ELR (cell line): Measurements from ENCODE around the gene RTEL1.
"Not testable (repeated sequence)": the region's sequence is repeated elsewhere in the genome, so short reads cannot be mapped to it uniquely, and the experiment has no call there.

Experiments
- DNase-seq: peaks from one replicate; pipeline ENCODE4 v3.0.0-alpha.2; 2015; ENCODE audit warnings: low read depth

The RTEL1 gene

DNA sequence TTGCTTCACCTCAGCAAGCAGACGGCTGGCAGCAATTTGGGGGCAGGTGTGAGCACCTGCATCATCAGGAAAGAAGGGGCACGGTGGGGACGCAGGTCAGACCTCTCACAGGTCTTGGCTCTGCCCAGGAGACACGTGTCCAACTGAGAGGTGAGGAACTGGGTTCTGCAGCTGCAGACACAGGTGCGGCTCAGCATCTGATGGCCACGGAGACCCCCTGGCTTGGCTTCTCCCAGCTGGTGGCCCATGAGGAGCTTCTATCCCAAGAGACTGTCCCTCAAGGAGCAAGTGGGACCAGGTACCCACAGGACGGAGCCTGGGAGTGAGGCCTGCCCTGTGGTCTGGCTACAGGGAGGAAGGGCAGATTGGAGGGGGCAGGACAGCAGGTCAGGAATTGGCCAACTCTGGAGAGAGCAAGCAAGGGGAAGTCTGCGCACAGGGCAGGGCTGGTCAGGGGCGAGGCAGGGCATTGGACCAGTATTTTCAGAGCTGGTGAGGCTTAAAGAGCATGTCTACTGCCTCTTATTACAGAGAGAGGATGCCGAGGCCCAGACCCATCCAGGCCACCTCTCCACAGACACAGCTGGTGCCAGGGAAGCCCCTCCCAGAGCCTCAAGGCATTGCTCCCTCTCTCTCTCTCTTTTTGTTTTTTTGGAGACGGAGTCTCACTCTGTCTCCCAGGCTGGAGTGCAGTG, 9.1 kb upstream of the RTEL1 start:
- no peak for DNase-seq

DNA sequence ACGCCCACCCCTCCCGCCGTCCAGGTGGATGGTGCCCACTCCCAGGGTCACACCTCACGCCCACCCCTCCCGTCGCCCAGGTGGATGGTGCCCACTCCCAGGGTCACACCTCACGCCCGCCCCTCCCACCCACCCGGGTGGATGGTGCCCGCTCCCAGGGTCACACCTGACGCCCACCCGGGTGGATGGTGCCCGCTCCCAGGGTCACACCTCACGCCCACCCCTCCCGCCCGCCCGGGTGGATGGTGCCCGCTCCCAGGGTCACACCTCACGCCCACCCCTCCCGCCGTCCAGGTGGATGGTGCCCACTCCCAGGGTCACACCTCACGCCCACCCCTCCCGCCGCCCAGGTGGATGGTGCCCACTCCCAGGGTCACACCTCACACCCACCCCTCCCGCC, 7.6 kb upstream of the RTEL1 start:
- not testable (repeated sequence) for DNase-seq

DNA sequence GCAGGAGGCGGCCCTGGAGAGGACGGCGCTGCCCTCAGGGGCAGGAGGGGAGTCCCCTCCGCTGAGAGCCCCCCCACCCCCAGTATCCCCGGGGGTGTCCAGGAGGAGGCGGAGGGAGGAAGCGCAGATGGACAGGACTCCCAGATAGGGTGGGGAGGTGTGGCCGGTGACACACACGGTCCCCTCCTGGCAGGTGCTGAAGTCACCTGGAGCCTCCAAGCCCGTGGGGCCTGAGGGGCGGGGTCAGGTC, 6.2 kb upstream of the RTEL1 start:
- DNase-seq: no peak

DNA sequence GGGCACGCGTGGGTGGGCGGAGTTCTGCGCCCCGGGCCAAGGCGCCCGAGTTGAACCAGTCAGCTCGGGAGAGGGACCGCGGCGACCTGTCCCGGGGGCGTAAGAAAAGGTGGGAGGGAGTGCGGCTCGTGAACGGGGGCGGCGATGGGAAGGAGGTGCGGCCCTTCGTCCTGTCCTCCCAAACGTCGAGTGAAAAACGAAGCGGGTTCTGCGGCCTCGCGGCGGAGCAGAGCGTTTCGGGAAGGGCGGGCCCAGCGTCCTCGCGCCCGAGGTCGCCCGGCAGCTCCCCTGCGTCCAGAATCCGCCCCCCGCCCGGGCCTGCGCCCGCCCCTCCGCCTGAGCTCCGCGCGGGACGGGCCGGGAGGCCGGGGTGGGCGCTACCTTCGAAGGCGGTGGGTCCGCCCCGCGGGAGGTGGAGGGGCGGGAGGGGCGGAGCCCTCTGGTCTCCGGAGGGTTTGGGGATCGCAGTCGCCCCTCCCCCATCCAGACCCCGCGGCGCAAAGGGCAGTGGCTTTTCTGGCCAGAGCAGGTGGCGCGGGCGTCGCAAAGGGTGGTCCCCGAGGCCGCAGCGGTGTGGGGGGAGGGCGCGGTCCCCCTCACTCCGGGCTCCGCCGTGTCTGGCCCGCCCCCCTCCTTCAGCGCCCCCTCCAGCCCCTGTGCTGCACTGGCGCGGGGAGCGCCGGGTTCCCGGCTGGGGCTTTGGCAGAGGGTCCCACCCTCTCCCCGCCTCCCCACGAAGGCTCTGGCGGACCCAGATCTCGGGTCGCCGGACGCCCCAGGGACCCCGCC, 5.7 kb upstream of the RTEL1 start:
- DNase-seq: peak; percentile 54

DNA sequence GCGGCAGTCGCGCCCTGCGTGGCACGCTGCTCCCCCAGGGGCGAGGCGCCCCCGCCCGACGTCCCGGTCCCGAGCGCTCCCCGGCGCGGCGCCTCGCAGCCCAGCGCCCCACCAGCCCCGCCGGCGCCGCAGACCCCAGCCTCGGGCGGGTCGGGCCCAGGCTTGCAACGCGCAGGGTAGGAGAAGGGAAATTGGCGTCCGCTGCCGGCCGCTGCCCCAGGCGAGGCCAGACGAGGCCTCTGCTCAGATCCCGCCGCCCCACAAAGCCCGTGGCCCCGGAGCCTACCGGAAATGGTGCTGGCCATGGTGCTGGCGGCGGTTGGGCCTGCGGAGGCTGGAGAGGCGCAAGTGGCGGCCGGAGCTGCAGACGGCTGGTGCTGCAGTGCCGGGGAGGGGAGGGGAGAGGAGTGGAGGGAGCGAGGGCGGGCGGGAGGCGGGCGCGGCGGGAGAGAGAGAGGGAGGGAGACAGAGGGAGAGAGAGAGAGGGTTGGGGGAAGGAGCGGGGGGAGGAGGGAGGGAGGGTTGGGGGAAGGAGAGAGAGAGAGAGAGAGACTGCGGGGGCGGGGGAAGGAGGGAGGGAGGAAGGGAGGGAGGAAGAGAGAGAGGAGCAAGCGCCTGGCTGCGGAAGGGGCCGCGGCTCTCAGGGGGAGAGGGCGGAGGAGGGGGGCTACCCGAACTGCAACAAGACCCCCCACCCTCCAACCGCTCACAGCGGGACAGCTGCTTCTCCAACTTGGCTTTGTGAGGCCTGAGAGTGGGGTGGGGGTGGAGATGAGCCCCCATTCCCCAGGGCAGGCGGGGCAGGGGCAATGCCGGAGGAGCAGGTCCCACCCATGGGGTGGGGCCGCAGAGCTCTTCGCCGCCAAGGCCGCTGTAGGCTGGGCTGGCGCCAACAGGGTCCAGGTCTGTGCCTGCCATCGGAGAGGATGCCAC, 4.8 kb upstream of the RTEL1 start, which contains the start of gene STMN3:
TSS of gene STMN3 (minus strand) at position 384 of the 933 bp plus-strand sequence. CDS start at position 305, 79 bp downstream.
- DNase-seq: peak; percentile 91

DNA sequence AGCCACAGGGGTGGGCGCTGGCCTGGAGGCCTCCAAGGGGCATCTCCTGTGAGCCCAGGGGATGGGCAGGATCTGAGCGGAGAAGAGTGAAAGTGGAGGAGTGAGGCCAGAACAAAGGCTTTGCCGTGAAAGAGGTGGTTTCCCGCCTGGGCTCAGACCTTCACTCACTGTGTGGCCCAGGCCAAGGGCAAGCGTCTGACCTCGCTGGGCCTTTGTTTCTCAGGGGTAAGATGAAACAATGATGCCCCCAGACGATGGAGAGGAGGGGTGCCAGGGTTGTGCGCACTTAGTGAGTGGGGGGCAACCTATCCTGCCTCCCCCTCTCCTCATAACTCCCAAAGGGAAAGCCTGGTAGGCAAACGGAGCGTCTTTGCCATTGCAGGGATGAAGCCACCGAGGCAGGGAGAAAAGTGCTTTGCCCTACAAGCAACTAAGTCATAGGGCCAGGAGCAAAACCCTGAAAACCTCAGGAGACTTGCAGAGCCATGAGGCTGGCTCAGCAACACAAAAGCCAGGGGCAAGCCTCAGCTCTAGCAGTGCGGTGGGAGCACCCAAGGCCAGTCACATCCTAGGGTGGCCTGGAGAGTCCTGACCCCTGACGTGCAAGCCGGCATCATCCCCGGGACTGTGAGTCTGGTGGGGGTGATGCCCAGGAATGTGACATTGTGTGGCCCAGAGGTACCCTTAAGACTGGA, 4.0 kb upstream of the RTEL1 start:
- DNase-seq: no peak

DNA sequence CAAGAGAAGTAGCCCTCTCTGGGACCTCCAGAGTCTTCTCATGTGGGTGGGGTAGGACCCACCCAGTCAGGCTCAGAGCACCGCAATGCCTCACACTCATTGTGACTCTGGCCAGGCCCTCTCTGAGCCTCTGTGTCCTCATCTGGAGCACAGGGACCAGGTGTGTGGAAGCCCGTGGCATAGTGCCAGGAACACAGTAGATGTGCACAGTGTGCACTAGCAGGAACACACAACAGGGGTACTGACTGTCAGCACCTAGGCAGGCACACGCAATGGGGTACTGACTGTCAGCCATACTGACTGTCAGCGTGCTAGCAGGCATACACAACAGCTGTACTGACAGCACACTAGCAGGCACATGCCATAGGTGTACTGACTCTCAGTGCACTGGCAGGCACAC, 2.9 kb upstream of the RTEL1 start:
- DNase-seq: no peak

DNA sequence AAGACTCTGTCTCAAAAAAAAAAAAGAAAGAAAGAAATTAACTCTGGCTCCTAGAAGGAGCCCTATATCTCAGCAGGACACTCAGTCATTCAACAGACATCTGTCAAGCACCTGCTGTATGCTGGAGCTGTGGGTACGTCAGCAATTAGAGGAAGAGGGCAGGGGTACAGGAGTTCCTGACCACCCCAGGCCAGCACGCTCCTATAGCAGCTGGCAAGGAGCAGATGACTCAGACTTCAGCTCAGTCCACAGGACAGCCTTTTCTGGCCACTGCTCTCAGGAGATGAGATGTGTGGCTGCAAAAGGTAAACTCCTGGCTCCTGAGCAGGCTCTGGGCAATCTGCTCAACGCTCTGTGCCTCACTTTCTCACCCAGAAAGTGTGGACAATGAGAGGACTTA, 1.7 kb upstream of the RTEL1 start:
- DNase-seq: peak; percentile 42

DNA sequence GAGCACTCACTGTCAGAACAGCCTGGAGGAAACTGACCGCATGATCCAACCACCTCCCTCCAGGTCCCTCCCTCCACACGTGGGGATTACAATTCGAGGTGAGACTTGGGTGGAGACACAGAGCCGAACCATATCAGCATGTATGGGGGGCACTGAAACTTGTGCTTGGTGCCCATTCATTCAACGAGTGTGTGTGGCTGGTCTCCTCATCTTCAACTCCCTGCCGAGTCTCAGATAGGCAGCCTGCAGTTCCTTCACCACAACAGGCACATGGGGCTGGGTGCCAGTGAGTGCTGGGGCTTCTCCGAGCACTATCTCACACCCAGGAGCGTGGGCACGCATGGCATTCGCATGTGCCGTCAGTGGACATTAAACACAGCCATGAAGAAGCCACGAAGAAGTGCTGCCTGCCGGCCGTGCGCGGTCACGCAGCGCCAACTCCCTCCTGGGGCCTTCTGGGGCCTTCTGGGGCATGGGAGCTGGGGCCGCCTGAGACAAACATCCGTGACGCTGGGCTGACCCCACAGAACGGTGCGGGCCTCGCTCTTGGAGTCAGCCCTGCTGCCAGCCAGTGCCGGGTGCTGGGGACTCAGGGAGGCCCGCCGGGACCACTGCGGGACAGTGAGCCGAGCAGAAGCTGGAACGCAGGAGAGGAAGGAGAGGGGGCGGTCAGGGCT, 714 bp upstream of the RTEL1 start:
- no peak for DNase-seq

DNA sequence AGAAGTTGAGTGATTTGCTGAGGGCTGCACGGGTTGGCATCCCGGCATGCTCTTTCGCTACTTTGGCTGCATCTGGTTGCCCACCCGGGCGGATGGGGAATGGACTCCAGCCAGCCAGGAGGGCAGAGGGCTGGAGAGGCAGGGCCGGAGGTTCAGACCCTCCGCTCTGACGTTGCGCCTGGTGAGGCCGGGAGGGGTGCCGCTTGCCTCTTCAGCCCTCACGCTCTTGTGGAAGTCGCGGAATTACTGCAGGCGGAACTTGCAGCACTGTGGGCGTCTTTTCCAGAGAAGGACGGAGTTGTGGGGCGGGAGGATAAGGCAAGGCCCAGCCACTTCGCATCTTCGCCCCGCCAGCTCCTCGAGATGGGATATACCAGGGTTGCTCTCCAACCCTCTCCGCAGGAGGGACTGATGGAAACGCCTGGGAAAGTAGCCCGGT, 656 bp downstream of the RTEL1 start:
- peak; percentile 56 for DNase-seq

DNA sequence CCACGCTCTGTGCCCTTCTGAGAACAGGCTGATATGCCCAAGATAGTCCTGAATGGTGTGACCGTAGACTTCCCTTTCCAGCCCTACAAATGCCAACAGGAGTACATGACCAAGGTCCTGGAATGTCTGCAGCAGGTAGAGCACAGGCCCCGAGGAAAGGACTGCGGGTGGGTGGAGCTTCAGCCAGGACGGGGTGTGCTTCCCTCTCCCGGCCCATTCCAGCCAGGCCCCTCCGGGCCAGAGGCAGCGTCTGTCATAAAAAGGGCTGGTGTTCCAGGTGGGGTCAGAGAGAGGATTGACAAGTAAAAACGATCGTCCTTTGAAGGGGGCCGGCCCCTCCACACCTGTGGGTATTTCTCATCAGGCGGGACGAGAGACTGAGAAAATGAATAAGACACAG, 1.3 kb downstream of the RTEL1 start:
- no peak for DNase-seq

DNA sequence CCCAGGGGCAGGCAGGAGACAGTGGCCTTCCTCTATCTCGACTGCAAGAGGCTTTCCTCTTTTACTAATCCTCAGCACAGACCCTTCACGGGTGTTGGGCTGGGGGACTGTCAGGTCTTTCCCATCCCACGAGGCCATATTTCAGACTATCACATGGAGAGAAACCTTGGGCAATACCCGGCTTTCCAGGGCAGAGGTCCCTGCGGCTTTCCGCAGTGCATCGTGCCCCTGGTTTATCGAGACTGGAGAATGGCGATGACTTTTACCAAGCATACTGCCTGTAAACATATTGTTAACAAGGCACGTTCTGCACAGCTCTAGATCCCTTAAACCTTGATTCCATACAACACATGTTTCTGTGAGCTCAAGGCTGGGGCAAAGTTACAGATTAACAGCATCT, 2.1 kb downstream of the RTEL1 start:
- not testable (repeated sequence) for DNase-seq

DNA sequence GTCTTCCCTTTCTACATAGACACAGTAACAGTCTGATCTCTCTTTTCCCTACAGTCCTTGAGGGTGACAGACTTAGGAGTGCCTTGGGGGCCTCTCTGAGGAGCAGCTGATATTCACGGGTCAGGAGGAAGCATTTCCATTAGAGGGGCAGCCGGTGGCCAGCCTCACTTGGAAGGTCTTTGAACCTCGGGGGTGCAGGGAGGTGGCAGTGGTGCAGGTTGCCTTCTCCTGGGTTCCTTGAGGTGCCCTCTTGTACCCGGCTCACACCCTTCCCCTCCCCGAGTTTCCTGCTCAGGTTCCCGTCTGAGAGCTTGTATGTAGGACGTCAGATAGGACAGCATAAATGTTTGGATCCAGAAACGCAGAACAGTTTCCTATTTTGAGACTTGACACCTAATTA, 2.5 kb downstream of the RTEL1 start:
- DNase-seq: no peak

DNA sequence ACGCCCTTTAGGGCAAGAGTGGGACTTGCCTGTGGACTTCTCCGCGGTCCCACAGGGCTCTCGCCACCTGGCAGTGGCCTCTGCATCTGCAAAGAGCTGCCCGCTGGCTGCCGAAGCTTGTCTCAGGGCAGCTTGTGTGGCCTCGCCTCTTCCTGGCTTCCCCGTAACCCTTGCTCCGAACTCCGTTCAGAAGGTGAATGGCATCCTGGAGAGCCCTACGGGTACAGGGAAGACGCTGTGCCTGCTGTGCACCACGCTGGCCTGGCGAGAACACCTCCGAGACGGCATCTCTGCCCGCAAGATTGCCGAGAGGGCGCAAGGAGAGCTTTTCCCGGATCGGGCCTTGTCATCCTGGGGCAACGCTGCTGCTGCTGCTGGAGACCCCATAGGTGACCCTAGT, 3.0 kb downstream of the RTEL1 start:
- DNase-seq: no peak

DNA sequence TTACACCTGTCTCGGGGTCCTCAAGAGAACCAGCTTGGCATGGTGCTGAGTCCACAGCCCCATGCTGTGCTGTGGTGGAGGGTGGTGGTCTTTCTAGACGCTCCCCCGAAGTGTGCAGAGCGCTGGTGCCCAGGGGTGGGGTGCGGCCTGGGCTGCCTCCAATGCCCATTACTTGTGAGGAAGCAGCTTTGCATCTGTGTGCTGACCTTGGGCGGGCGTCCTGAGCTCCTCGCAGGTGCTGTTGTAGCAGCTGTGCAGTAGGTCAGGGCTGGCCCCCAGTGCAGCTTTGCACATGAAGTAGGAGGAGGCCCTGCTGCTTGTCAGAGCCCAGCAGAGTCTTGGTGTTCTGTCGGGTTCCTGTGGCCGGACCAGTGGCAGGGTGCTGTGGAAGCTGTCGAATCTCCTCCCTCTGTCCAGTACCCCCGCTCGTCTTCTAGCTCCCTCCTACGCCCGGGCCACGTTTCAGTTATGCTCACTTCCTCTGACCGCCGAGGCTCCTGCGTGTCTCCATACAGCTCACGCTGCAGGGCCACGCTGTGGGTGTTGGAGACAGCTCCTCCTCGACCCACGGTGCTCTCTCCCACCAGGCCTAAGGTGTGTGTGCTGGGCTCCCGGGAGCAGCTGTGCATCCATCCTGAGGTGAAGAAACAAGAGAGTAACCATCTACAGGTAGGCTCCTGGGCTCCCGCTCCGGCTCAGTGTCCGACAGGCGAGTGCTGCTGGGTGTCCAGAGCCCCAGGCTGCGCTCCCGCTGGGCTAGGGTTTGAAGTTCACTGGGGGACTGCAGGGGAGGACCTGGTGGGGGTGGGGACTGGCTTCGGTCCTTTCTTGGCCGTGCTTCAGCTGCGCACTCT, 4.1 kb downstream of the RTEL1 start:
- no peak for DNase-seq

DNA sequence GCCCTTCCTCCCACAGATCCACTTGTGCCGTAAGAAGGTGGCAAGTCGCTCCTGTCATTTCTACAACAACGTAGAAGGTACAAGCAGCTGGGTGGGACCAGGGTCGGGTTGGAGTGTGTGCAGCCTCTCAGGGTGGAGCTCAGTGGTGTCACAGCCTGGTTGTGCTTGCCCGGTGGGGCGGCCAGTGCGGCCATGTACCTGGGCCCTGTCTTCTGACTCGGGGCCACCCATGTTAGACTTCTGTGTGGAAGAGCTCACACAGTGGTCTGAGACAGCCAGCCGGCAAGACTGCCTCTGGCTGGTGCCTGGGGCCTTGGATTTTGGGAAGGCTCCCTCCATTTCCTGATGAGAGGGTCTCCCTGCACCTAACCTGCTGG, 4.7 kb downstream of the RTEL1 start:
- no peak for DNase-seq

DNA sequence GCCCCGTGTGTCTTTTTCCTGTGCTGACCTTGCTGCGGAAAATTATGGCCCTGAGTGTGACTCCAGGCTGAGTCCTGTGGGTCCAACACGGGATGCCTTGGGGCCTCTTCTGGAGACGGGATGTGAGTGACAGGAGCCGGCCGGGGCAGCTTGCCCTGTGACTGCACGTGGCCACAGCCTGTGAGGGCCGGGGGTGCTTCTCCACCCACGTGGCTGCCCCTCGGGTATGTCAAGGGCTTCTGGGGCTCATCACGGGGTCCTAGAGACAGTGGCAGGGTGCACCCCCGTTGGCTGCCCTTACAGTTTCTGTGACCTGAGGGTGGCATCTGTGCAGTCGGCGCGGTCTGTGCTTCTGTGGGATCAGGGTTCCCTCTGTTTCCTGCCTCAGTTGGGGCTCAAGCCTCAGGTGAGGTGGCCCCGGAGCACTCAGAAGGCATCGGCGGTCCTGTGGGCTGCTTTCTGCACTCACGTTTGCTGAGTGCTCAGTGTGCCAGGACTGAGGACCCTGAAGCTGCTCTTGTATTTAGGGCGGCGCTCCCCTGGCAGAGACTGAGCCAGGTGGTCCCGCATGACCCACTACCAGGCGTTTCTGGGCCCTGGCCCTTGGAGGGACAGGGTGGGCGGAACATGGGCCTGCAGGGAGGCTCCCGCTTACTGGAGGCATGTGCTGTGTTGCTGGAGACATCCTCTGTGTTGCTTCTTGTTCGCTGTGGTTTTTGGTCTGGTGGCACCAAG, 5.4 kb downstream of the RTEL1 start:
- no peak for DNase-seq

DNA sequence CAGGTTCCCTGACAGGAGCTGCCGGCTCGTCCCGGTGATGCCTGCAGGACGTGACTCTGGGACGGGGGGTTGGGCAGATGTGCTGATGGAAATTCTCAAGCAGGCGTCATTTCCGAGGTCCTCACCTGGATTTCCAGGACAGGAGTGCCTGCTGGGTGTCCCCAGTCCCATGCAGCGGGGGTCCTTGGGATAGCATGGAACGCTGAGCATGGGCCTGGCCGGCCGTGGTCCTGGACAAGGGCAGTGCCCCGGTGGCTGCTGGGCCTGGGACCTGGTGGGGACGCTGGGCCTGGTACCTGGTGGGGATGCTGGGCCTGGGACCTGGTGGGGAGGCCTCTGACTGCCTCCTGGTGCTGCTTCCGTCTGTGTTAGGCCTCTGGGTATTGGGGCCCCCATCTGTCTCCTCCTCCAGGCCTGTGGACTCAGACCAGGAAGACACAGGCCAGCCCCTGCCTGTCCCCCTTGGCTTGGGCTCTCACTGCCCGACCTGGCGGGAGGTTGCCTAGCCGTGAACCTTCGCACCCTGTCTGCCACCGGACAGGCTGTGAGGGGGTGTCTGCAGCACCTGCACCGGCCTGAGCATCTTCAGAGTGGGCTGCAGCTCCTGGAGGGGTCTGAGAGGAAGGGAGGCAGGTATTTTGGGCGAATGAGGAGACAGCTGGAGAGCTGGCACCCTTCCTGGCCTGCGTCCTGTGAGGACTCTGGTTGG, 6.2 kb downstream of the RTEL1 start:
- no peak for DNase-seq

DNA sequence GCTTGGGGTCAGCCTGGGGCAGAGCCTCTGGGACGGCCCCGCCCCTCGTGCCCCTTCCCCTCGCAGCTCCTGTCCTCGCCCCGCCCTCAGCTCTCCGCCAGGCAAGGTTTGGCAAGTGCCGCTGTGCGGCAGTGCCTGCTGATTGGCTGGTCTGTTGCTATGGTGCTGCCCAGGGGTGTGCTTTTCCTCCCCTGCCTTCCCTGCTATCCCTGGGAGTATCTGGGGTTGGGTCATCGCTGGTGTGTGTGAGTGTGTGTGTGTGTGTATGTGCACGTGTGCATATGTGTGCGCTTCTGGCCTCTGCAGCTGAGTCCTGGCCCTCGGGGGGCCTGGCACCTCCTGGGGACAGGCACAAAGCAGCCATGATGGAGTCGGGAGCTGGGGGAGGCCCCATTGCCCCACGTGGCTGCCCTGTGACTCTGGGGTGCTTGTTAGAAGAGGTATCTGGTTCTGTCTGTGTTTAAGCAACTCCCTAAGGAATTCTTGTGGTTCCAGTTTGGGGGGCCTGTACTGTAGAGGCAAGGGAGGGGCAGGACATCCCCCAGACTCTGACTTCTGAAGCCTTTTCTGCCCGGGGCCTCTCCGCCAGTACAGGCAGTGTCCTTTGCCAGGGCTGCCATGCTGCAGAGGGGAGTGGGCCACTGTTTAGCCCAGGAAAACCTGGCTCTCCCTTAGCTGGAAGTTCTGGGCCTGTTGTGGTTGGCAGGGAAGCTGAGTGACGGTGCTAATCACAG, 6.9 kb downstream of the RTEL1 start:
- DNase-seq: no peak
